Gastrocnemius medialis (tissue), 4 donors: ENCODE results near the gene TSC22D2.

Experiments used
- POLR2A ChIP-seq, 2 donors: fragments of 450-650 bp; IDR thresholded peaks; one replicate each; pipeline ENCODE4 v1.6.1; 2017; ENCODE audit warnings: antibody characterized with exemption in 2 of 2, mild to moderate bottlenecking in 2 of 2, moderate library complexity in 2 of 2
- TF ChIP-seq, protein P1 (sequence below), 5 experiments: fragments of 450-650 bp in 3 of 5; fragments of 200-600 bp in 2 of 5; sonication (generic) in 2 of 5; IDR thresholded peaks in 4 of 5; conservative IDR thresholded peaks in 1 of 5; 1 replicate in 4 of 5; 2 replicates in 1 of 5; pipeline ENCODE4 v1.5.1; 2016 to 2019; ENCODE audit warnings: antibody characterized with exemption in 5 of 5, mild to moderate bottlenecking in 3 of 5, moderate library complexity in 3 of 5

DNA sequence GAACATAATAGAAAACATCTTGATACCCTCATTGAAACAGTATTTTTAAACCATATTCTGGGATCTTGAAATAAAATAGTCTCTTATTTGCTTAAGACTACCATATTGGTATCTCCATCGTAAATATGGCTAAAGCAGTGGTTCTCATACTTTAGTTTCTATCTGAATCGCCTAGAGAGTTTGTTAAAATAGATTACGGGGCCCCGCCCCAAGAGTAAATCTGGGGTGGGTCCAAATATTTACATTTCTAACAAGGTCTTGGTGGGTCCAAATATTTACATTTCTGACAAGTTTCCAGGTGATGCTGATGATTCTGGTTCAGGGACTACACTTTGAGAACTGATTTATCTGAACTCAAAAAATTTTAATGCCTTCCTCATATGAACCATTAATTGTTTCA is 45.3 kb downstream of the TSC22D2 start:
- no peak for TF ChIP-seq POLR2A (IDR thresholded peaks at IDR 0.05)
- TF ChIP-seq, protein P1, sequence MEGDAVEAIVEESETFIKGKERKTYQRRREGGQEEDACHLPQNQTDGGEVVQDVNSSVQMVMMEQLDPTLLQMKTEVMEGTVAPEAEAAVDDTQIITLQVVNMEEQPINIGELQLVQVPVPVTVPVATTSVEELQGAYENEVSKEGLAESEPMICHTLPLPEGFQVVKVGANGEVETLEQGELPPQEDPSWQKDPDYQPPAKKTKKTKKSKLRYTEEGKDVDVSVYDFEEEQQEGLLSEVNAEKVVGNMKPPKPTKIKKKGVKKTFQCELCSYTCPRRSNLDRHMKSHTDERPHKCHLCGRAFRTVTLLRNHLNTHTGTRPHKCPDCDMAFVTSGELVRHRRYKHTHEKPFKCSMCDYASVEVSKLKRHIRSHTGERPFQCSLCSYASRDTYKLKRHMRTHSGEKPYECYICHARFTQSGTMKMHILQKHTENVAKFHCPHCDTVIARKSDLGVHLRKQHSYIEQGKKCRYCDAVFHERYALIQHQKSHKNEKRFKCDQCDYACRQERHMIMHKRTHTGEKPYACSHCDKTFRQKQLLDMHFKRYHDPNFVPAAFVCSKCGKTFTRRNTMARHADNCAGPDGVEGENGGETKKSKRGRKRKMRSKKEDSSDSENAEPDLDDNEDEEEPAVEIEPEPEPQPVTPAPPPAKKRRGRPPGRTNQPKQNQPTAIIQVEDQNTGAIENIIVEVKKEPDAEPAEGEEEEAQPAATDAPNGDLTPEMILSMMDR (IDR thresholded peaks at IDR 0.05 in 4 of 5, conservative IDR thresholded peaks at IDR 0.05 in 1 of 5), result no peak
